Stimulated activated CD8-positive, alpha-beta memory T cell treated with anti-CD3 and anti-CD28 coated beads, Interleukin-2, amount 100 ng/mL, for 1 hour (primary cell): Measurements from ENCODE around the gene ZNF474.

Source experiments
- DNase-seq, 2 donors: peaks; one replicate each; pipeline ENCODE4 v3.0.0-alpha.2; 2020; ENCODE audit warnings: low read depth in 2 of 2

ZNF474 gene

DNA sequence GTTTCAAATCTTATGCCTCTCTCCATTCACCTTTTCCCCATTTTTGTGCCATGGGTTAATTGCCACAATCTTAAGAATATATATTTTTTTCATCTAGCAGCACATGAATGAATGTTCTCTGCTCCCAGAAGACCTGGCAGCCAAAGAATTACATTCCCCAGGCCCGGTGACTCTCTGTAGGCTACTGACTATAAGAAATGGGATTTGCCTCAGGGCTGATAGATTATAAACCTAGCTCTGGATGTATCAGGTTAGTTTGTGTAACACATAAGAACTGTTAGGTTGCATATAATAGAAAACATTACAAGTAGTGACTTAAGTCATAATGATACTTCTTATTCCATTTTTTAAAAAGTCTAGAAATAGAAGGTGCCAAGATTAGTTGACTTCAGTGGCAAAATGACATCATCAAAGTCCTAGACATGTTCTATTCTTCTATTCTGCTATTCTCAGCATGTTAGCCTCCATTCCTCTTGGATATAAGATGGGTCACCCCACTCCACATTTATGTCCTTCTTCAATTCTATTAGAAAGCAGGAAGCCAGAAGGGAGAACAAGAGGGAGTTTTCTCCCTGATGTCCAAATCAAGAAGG, 10.9 kb upstream of the ZNF474 start:
- no peak for DNase-seq

DNA sequence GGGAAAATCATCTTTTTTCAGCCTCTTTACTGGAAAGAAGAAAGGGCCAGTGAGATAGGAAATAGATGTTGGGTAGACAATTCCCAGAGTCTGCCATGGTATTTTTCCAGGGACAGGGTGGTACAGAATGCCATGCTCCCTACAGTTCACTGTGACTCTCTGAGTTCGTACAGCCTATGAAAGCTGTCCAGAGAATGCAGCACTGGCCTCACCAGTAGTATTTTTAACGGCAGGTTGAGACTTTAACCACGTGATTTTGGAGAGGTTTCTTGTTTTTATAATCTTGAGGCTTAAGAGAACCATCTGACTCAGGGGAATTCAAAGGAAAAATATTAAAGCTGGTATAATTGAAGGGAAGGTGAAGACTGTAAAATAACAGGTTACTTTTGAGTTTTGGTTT, 10.1 kb upstream of the ZNF474 start:
- no peak for DNase-seq

DNA sequence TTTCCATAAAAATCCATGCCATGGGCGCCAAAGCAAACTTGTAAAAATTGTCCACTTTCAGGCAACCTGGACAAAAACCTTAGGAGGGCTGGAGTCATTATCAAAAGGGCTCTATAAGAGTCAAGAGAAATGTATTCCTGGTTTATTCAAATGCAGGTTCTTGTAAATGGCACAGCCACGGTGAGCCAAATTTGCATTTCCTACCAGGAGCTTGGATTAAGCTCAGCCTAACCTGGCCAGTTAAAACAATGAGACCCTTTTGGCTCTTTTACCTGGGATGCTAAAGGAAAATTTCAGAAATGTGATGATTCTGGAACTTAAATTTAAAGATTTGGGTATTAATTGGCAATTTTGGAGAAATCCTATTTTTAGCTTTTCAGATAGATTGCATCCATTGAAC, 8.9 kb upstream of the ZNF474 start:
- DNase-seq: no peak

DNA sequence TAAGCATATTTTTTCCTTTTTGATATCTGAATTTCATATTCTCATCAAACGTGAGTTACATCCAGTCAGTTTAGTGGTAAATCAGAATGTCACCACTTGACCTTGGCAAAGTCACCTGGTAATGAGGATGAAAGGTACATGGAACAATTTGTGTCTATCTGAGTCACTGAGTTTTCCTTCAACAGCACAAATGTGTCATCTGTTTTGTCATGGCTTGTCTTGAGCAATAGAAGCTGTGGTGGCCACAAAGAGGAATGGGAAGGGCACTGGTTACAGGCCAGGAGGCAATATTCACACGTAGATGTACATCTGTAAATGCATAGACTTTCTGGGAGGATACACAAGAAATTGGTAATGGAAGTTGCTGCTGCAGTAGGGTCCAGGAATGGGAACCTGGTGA, 8.4 kb upstream of the ZNF474 start:
- no peak for DNase-seq

DNA sequence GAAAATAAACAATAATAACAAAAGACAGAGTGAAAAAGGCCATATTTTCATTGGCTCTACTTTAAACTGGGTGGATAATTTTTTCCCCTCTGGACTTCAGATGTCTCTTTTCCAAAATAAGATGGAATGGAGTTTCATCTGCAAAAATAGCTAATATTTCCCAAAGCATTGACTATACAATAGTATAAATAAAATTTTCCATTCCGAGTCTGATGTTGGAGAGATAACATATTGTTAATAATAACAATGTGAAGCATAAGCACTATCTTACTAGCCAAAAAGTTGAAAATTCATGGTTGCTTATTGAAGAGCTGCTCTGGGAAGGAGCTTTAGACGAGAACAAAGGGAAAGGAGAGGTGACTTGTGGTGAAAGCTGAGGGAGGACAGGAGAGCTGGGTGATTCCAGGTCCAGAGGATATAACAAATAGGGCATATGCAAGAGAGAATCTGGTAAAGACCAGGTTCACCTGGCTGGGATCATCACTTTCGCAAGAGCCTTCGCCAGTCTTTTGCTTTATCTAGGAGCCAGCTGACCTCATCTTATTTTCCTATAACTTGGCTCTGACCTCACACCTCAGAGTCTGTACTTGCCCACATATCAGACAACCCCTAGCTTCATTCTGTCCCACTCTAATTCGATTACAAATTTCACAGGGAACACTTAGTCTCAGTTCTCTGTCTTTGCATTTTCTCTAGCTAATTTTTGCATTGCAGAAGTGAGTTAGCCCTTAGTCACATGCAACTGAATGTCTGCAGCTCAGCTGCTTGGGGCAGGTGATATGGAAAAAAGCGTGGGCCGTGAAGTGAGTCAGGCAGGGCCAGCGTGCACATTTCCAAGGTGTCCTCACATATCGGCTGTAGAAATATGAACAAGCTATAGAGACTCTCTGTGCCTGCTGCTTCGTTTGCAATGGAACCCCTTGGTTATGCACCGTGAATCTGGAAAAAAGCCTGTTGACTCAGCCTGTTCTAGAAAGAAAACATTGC, 7.6 kb upstream of the ZNF474 start:
- no peak for DNase-seq

DNA sequence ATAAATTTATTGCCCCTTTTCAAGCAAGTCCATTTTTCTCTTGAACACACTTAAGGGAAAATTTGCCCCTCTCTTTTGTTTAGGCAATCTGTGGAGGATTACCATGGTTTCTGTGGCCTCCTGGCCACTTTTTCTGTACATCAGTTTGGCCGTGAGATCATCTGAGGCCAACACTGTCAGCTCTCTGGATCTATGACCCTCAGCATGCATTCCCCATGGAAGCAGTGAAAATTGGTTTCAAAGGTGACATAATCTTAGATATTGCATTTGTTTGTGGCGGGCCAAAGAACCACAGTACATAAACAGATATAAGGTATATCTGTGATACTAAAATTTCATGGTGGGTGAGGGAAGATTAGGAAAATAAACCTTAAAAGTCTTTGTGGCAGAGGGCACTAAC, 4.6 kb upstream of the ZNF474 start:
- no peak for DNase-seq

DNA sequence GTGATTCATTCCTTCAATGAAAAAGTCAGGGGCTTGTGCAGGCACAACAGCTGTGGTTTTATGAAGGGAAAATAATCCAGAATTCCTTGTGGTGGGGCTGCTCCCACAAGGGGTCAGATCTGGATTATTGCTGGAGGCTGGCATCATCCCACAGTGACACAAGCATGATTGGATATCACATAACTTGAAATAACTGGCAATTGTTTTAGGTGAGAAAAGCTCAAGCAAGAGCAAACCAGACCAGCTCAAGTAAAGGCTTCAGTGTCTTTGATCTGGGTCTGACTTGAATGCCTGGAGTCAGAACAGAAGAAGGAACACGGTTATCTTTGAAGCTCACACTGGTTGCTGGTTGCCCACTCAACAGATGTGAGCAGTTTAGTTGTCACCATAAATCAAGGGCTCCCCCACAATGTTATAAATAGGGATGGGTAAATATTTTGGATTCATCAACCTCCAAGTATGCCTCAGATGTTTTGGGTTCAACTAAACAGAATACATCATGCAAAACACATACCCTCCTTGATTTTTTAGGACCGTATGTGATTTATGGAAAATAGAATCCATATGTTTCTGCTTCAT, 3.1 kb upstream of the ZNF474 start:
- no peak for DNase-seq

DNA sequence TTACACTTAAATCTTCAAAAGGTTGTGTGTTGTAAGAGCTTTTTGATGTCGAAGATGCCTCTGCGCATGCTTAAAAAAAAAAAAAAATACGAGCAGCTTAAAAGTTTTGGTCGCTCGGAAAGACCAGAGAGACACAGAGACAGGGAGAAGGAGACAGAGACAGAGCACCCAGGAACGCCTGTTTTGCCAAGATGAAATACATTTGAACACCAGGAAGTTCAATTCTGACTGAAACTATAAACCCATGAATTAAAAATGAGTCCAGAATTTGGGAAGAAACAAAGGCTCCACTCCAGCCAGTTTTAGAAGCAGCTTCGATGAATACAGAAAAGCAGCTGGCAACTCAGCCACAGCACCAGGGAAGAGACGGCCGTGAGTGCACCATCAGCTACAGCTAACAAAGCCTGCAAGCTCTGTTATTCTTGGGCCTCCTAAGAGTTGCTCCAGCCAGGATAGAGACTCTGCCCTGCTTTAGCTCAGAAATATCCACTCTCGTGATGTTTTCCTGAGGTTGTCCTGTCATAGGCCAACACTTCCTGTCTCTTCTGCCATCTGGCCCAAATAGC, 2.5 kb upstream of the ZNF474 start:
- no peak for DNase-seq

DNA sequence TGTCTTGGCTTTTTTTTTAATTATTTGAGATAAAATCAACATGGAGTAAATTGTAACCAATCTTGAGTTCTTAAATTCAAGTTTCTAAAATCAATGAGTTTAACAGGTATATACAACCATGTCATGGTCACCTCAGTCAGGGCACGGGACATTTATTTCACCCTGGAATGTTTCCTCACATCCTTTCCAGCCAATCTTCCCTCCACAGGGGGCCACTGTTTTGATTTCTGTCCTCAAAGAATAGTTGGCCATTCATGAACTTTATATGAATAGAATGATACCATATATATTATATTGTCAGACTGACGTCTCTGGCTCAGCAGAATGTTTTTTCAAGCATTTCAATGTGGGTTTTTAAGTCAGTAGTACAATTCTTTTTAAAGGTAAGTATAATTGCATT, 806 bp downstream of the ZNF474 start:
- no peak for DNase-seq

DNA sequence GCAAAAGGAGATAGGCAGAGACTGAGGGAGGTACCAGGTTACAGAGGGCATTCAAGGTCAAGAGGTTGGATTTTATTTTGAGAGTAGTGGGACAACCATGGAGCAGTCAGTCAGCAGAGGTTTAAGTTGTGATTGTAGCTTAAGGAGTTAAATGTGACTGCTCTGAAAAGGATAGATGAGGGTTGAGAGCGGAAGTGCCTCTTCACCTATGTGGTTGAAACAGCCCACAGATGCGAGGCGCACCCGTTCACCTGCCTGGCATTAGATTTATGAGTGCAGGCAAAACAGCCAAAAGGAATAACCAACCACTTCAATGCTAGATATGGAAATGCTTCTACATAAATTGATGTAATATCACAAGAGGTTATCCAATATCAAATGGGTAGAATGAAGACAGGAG, 8.4 kb downstream of the ZNF474 start:
- no peak for DNase-seq

DNA sequence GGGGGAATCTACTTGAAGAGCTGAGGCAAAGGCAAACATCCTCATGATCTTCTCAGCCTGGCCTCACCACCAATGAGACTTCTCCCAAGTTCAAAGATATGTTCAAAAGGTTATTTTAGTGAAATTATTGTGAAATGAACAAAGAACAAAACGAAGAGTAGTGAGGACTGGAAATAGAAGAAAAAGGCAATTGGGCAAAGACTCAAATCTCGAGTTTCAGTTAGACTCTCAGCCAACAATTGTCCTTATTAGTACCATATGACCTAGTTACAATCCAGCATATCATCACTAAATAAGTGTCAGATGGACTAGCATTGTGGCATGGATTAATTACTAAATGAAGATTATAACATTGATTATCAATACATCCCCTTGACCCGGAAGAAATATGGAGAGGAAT, 9.0 kb downstream of the ZNF474 start:
- no peak for DNase-seq

DNA sequence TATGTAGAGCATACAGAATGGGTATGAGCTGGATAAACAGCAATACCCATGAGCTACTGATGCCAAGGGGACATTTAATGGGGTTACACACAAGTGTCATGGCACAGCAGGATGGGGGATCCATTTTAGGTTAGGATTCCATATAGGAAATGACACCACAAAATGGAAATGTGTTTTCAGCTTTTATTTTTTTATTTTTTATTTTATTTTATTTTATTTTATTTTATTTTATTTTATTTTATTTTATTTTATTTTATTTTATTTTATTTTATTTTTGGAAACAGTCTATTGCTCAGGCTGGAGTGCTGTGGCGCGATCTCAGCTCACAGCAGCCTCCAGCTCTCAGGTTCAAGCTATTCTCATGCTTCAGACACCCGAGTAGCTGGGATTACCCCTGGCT, 11.6 kb downstream of the ZNF474 start:
- no peak for DNase-seq

DNA sequence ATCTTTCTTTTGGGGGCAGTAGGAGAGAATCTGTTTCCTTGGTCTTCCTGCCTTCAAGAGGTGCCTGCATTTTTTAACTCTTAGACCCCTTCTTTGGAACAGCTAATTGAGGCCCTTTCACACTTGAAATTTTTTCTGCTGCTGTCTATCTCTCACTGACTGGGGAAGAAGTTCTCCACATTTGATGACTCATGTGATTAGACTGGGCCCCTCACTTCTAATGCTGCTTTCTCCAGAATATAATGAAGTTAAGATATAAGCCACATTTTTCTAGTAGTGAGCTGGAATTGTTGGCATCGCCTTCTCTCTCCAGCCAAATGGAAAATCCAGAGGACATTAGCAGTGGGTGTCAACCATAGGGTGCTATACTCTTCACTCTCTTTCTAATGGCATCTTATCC, 12.4 kb downstream of the ZNF474 start:
- DNase-seq: no peak

DNA sequence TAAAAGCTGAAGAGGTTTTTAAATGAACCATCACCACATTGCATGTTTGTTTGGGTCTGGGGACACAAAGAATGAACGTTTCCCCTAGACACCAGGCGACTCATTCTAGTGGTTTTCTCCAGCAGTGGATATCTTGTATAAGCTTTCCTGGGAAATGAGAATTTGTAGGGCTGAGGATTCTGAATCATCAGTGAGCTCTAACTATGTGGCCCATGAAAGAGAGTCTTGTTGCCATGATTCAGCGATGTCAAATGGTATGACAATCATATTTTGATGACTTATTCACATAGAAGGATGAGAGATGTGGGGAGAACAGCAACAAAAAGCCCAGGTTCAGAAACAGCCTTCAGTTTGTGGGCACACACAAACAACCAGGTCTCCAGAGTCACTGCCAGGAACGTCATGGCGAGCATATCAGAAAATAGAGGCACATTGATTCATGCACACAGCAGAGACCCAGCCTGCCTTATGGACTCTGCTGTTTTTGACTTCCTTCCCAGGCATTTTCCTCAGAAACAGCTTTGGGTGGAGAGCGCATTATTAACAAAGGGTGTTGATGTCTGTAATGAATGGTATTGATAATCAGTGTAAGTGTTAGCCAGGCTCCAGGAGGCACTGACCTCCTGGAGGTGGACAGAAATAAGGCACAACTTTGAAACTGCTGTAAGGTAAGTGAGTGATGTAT, 13.3 kb downstream of the ZNF474 start:
- DNase-seq: no peak

DNA sequence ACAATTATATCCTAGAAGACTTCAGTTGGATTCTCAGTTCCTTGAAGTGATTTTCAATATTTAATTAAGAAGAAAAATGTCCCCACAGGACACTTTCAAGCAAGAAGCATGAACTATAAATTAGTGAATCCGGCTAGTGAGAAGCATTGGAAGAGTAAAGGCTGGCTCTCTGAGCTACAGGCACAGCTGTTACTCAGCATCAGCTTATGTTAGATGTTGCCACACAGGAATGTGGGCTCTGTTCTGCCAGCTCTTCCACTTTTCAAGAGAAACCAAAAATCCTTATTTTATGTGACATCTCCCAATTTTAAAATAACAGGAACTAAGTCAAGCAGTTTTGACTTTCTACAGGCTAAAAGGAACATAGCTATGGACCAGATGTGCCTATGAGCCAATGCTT, 14.9 kb downstream of the ZNF474 start:
- no peak for DNase-seq

DNA sequence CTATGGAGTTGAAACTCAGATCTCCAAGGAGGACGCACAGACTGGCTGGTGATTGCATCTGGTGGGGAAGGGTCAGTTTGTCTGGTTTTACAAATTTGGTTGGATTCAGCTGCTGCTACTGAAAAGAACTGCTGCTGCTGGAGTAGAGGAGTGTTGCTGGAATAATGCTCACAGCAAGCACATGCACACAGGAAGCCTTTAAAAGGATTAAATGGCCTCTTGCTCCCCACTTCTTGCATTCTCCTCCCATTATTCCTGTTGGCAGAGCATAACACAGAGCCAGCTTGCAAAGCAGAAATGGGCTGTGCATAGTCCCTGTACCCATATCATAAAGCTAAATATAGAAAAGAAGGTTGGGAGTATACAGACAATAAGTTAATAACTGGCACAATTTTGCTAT, 16.6 kb downstream of the ZNF474 start:
- DNase-seq: no peak

DNA sequence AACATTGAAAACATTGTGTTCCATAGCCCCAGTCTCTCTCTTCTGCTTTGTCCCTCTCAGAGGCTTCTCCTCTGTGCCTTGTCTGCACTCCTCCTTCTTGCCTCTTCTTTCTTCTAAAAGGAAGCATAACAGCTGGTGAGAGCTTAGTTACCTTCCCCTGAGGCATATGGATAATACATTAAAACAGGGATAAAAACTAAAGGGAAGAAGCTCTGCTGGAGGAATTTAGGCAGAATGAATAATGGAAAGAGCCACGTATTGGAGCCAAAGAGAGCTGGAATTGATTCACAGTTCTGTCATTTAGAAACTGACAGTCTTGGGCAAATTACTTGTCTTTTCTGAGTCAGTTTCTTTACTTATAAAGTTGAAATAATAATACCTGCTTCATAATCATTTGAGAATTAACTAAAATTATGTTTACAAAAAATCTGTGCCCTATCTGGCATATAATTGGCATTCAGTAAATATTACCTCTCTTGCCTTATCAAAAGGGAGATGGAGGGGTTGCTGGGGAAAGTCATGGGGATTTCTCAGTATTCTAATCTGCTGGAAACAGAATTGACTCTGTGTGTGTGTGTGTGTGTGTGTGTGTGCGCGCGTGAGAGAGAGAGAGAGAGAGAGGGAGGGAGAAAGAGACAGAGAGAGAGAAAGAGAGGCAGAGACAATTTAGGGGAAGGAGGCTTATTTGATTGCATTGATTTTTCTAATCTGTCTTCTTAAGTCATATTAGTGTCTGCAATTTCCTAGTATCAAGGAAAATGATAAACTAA, 20.2 kb downstream of the ZNF474 start:
- no peak for DNase-seq

DNA sequence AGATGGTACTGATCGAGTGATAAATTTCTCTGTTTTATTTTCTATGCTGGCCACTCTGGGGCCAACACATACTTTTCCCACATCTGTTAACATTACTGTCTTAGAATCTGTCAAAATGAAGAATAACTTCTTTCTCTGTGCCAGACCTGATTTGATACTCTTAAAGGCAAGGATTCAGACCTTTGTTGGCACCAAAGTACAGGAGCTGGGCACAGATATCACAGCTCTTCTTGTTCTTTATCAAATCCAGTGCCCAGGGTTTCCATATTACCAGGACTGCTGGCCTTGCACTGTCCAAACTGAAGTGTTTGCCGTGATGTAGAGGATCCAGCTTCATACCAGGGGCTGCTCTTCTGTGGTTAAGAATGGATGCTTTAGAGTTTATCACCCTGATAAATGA, 20.9 kb downstream of the ZNF474 start:
- DNase-seq: no peak

DNA sequence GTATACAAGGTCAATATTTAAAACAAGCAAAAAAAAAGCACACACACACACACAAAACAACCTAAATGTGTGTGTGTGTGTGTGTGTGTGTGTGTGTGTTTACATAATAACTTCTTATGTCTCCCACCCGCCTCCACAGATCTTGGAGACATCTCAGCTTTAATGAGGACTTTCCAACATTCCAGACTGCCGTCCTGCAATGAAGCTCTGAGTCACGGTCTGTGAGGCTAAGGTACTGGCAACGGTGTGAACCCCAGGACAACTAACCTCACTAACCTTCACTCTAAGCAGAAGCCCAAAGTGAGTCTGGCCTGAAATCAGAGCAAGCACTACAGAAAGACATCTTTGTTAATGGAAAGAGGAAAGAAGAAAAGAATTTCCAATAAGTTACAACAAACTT, 22.3 kb downstream of the ZNF474 start:
- no peak for DNase-seq

DNA sequence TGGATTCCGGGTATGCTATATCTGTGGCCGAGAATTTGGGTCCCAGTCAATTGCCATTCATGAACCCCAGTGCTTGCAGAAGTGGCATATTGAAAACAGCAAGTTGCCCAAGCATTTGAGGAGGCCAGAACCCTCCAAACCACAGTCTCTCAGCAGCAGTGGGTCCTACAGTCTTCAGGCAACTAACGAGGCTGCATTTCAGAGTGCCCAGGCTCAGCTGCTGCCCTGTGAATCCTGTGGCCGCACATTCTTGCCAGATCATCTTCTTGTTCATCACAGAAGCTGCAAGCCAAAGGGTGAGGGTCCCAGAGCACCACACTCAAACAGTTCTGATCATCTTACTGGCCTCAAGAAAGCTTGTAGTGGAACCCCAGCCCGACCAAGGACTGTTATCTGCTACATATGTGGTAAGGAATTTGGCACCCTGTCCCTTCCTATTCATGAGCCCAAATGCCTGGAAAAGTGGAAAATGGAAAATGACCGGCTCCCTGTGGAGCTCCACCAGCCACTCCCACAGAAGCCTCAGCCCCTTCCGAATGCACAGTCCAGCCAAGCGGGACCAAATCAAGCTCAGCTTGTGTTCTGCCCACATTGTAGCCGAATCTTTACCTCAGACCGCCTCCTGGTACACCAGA, 23.0 kb downstream of the ZNF474 start:
- no peak for DNase-seq

DNA sequence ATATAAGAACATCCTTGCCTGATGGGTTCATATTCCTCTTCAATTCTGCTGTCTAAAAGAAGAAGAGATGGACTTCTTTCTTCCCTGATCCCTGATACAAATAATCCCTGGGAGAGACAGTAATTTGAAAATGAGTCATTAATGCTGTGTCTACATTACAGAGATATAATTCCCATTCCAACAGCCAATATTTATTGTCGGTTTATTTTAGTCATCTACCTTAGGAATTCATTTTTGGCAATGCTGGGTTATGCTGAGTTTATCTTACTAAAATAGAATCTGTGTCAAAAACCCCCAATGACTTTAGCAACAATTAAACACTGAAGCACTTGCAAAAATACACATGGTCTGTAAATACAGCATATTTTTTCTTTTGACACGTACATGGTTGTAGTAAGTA, 23.9 kb downstream of the ZNF474 start:
- no peak for DNase-seq
